Inflammatory macrophage (primary cell): ENCODE data around the gene CKLF.

Source experiments
- DNase-seq, 2 donors: peaks; one replicate each; pipeline ENCODE4 v3.0.0-alpha.2; 2020 to 2022

The CKLF gene

GRCh38 chr16:66517586-66518263 lies 34.7 kb upstream of the CKLF start:
- DNase-seq = peak in 1 of 2 donors; percentile 49

GRCh38 chr16:66519482-66520373 lies 32.6 kb upstream of the CKLF start:
- DNase-seq = peak in 1 of 2 donors; percentile 42

GRCh38 chr16:66520406-66521170 lies 31.8 kb upstream of the CKLF start:
- peak; percentile 95 to 97 for DNase-seq

GRCh38 chr16:66521252-66521713 lies 31.1 kb upstream of the CKLF start:
- peak; percentile 78 to 93 for DNase-seq

- DNase-seq = peak; percentile 94 to 99
These were observed 30.2 kb upstream of the CKLF start for GRCh38 chr16:66521951-66522771.

GRCh38 chr16:66522816-66523590 lies 29.4 kb upstream of the CKLF start:
- DNase-seq = no peak

- DNase-seq = no peak
These were observed 28.5 kb upstream of the CKLF start for GRCh38 chr16:66523861-66524354.

GRCh38 chr16:66524601-66525164 lies 27.7 kb upstream of the CKLF start:
- DNase-seq = peak; percentile 94 to 96

GRCh38 chr16:66525396-66526180 lies 26.8 kb upstream of the CKLF start:
- DNase-seq = peak; percentile 89 to 92

- DNase-seq = no peak
These were observed 24.1 kb upstream of the CKLF start for GRCh38 chr16:66528294-66528693.

GRCh38 chr16:66529475-66529874 lies 22.9 kb upstream of the CKLF start:
- no peak for DNase-seq

- DNase-seq = no peak
These were observed 18.0 kb upstream of the CKLF start for GRCh38 chr16:66534376-66534799.

GRCh38 chr16:66536525-66536924 lies 15.9 kb upstream of the CKLF start:
- no peak for DNase-seq

- no peak for DNase-seq
These were observed 15.1 kb upstream of the CKLF start for GRCh38 chr16:66537236-66537635.

- DNase-seq = no peak
These were observed 13.5 kb upstream of the CKLF start for GRCh38 chr16:66538910-66539309.

- DNase-seq = no peak
These were observed 12.5 kb upstream of the CKLF start for GRCh38 chr16:66539623-66540469.

- DNase-seq = no peak
These were observed 10.7 kb upstream of the CKLF start for GRCh38 chr16:66541388-66542355.

GRCh38 chr16:66542396-66542795 lies 10.0 kb upstream of the CKLF start:
- no peak for DNase-seq
